ENCODE measurements around the gene PHYKPL. TPM values are rescaled to one million over a fixed set of nuclear protein-coding genes. Genes with fewer than 3 reads are reported as not detected.

PHYKPL gene
- 95.4 TPM for total RNA-seq

DNA sequence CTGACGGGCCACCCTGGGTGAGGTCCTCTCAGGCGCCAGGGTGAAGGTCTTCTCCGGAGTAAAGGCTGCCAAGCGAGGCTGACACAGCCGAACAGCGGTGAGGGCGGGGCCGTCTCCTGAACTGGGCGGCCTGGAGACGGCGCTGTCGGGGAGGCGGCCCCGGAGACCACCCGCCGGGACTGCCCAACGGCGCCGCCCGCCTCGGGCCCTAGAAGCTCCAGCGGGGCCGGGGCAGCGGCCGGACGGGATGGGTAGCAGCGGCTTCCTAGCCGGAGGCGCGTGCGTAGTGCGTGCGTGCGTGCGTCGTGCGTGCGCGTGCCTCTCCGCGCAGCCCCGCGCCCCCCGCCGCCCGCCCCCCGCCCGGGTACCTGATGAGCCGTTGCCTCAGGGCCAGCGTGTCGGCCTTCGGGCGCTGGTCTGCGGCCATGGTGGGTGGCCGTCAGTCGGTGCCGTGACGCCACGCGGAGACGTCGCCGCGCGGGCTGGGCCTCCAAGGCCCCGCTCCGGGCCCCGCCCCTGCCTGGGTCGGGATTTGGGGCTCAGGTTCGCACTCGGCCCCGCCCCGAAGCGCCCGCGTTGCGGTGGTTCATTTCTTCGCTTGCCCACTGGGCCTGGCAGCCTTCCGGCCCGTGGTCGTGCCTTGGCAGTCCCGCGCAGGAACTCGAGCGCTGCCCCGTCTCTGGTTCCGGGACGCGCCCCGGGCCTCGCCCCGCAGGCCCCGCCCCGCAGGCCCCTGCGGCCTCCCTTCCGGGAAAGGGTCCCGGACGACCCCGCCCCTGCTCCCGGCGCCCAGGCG lies at the start of gene PHYKPL:
TSS of gene PHYKPL (minus strand) at position 679 of the 796 bp plus-strand sequence. CDS start at position 427, 252 bp downstream.
- peak; percentile 47 for DNase-seq (ENCODE audit: low spot score)

DNA sequence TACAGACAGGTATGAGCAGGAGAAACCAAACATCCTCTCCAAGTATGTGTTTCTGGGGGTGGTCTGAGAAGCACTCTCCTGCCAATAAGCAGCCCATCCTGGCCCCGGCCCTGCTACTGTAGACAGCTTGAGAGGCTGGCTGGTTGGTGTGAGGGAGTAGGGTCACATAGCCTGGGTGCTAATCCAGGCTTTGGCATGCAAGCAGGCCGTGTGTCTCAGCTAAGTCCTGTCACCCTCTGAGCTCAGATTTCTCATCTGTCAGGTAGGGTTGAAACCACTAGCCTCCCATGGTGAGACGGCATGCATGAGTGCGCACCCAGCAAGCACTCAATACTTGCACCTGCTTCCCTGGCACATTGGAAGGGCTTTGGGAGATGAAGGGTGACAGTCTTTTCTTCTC lies 49.8 kb upstream of the PHYKPL start:
- DNase-seq (ENCODE audit: low spot score): no peak

DNA sequence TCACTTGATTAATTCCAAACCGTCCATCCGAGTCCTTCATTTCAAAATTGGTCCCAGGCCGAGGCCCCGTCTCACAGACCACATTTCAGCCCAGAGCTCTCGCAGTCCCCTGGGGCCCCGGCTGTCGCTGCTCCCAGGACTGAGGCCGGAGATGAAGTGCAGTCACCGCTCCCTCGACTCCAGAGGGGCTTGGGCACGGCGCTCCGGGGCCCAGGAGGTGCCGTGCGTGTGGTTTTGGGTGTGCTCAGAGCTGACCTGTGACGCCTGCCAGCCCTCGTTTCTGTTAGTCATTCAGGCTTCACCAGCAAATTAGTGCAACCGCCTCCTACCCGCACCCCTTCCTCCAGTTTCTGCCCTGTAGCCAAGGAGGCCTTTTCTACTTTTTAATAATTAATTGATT lies 48.7 kb upstream of the PHYKPL start:
- DNase-seq (ENCODE audit: low spot score): no peak

DNA sequence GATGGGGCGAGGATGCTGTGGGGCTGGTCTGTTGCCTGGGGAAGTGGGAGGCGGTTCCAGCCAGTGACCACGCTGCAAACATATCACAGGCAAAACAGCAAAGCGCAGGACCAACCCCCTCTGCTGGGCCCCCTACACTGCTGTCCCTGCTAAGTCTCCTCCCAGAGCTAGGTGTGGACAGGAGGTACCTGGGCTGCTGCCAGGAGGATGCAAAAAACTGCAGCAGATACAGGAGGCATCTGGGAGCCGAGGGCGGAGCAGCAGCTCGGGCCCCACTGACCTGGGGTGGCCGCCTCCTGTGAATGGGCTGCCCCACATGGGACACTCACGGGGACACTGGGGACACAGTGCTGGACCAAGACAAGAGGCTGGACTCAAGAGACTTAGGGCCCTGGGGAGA lies 48.0 kb upstream of the PHYKPL start:
- no peak for DNase-seq (ENCODE audit: low spot score)

DNA sequence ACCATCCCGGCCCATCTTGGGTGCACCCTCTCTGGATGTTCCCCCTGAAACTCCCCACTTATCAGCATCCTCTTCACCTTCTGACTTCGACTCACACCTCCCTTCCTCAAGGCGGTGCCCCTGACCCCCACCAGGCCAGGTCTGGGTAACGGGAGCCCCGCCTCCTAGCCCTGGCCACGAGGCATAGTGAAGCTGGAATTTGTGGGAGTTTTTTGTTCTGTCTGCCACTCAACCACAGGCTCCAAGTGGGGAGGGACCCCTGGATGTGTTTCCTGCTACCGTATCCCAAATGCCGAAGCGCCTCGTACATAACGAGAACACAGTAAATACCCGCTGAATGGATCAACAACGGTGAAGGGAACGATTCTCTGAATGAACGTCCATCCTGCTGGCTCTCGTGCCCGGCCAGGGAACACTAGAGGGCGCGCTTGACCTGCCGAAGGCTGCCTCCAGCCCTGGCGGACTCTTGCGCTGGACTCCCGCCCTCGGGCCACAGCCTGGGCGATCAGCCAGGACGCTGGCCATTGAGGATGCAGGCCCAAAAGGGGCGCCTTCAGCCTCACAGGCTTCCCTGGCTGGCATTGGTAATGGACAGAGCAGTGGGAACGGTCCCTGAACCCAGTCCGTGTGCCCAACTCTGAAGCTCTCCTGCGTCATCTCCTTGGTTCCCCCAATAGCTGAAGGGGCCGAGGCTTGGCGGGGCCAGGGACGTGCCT lies 47.3 kb upstream of the PHYKPL start:
- DNase-seq (ENCODE audit: low spot score): peak; percentile 89

DNA sequence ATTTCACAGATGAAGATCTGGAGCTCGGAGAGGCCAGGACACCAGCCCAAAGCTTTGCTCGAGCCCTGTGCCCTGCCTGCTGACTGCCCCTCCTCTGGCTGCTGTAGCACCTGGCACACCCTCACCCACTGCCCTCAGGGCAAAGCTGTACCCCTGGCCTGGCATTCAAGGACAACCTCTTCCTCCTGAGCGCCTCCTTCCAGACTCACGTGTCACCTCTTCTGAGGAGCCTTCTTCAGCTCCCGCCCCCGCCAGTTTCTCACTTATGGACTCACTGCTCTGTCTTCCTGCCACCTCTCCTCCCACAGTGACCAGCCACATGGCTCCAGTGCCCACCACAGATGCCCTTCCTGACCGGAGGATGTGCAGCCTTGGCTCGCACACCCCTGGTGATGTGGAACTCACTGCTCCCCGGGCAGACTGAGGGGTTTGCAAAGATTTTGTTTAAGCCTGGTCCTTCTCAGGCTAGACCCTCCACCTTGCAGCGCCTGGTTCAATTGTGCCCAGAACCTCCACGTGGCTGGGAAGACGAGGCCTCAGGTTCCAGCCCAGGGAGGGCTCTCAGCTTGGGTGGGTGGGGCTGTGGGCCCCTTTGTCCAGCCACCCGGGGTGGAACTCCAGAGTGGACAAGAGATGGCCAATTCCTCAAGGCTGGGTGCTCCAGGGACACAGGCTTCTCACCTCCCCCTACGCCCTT lies 46.6 kb upstream of the PHYKPL start:
- DNase-seq (ENCODE audit: low spot score): no peak

DNA sequence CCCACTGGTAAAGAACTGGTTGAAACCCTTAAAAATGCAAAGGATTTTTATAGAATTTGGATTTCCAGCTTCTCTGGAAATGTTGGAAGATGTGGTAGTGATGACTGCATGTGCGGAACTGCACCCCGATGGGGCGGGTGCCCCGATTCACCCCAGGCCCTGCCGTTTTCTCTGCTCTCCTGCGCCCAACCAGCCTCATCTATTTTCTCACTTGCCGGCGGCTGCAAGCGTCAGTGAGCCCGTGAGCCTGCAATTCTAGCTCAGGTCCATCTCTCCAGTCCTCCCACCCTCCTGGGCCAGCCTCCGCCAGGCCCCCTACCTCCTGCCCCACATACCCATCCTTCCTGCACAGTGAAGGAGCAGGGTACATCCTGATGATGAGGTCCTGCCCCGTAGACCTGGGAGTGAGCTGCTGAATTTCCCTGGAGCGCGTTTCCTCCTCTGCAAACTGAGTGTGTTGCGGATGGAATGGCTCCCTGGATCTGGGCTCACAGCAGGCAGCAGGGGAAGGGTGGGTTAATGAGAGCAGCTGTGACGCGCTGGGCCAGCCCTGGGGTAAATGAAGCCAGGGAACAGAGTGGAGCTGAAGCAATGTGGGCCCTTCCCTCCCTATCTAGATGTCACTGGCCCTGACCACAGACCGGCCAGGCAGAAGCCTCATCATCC lies 45.9 kb upstream of the PHYKPL start:
- no peak for DNase-seq (ENCODE audit: low spot score)

DNA sequence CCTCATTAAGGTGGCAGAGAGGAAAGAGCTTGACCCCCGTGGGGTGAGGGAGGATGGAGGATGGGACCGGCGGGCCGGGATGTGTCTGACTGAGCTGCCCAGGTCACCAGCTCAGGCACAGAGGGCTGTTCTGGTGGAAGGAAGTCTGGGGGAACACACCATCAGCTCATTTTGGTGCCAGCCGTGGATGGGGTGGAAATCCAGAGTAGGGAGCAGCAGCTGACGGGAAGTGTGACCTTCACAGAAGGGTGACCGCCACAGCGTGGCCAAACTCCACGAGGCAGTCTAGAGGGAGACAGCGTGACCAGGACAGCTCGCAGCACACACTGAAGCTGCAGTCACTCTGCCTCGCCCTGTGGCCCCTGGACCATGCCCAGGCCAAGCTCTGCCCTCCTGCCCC lies 45.3 kb upstream of the PHYKPL start:
- no peak for DNase-seq (ENCODE audit: low spot score)

DNA sequence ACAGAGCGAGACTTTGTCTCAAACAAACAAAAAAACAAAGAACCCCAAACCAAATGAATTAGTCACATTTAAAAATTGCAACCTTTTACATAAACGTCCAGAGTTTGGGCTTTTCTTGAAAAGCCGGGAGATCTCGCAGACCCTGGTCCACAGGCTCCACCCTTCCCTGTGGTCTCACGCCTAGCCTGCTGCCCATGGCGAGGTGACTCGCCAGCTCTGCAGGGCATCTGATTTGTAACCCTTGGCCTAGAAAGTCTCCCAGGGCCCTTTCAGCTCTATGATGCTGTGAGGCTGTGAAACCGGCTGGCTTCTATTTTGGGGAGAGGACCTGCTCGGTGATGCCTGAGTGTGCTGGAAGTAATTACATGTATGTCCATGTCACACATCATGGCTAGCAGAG lies 44.7 kb upstream of the PHYKPL start:
- no peak for DNase-seq (ENCODE audit: low spot score)

DNA sequence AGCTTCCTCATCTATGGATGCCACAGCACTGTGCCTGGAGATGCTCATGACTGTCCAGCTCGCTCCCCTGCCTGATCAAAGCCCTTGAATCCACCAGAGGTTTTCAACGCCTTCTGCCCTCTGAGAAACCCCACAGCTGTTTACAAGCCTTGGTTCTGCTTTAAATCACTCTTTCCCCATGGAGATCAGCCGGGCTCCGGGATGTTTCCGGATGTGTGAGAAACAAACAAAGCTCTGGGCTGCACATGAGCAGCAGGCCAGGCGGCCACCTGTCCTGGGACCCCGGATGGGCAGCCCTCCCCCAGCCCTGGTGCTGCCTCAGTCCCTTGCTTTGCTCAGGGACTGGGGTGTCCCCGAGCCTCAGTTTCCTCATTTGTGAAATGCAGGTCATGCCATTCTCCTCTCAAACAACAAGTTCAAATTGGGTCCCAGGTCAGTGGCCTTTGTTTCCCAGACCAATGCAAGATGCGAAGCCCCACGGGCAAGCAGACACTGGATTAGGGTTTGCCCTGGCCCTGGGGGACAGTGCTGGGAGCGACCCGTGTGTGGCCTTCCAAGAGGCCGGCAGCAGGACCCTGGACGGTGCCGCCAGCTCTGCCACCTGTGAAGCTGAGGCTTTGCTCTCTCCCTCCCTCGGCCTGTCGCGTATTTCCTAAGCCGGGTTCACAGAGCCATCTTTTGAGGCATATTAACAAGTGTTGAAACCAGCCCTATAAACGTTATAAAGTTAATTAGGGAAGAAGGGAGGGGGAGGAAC lies 42.4 kb upstream of the PHYKPL start:
- DNase-seq (ENCODE audit: low spot score): peak; percentile 20

DNA sequence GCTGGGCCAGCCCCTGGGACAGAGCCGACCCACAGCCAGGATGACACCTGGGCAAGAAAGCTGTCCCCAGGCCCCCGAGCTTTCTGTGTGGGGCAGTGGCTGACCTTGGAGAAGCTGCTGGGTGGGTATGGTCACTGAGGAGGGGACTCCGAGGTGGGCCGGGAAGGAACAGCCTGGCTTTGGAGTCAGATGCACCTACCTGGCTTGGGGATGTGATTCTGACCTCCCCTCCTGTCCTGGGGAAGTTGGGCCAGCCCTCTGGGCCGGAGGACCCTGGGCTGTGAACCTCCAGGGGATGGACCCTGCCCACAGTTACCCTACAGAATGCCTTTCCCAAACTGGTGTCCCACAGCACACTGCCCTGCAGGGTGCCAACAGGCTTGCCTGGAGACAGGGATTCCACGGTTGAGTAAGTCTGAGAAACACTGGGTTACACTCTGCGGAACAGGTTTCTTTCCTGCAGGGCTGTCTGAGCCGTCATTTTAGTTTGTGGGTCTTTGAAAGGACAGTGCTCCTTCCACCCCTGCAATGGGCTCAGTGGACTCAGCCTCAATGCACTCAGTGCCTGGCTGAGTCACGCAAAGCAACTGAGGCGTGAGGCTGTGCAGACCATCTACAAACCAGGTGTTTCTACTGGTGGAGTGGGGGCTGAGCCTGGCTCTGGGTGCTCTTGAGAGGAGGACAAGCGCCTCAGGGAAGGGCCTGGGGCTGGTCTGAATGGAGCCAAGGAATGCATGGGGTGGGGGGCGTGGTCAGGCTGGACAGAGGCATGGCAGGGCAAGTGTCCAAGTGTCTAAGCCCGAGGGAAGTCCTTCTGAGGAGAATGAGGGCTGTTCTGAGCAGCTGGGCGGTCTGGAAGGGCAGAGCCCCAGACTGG lies 41.3 kb upstream of the PHYKPL start:
- no peak for DNase-seq (ENCODE audit: low spot score)

DNA sequence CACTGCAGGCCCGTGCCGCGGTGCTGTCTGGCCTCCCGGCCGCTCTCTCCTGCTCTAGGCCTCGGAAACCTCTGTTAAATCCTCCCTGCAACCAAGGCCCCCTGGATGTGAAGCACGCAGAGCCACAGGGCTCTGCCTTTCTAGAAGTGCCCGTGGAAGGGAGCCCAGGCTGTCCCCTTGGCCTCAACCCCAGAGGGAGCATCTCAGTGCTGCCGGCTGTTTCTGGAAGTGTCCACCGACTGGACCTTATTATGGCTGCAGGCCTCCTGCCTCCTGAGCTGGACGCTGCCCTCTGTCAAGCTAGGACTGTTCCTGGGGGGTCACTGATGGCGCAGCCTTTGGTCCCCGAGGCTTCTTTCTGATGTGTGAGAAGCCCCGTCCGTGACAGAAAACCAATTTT lies 40.4 kb upstream of the PHYKPL start:
- no peak for DNase-seq (ENCODE audit: low spot score)

DNA sequence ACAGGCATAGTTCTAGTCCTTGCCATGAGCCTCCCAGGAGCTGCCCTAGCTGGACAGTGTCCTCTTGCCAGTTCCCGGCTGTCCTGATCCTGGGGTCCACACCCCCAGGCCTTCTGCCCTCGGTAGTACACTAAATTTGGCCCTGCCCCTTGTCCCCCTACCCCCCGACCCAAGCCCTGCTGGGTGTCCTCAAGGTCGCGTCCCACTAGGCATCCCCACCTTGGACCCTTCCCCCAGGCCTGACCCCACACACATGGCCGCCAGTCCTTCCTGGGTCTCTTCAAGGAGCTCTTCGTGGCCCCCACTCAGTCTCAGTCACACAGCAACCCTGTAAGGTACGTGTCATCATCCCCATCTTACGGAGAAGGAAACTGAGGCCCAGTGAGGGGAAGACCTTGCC lies 40.0 kb upstream of the PHYKPL start:
- no peak for DNase-seq (ENCODE audit: low spot score)

DNA sequence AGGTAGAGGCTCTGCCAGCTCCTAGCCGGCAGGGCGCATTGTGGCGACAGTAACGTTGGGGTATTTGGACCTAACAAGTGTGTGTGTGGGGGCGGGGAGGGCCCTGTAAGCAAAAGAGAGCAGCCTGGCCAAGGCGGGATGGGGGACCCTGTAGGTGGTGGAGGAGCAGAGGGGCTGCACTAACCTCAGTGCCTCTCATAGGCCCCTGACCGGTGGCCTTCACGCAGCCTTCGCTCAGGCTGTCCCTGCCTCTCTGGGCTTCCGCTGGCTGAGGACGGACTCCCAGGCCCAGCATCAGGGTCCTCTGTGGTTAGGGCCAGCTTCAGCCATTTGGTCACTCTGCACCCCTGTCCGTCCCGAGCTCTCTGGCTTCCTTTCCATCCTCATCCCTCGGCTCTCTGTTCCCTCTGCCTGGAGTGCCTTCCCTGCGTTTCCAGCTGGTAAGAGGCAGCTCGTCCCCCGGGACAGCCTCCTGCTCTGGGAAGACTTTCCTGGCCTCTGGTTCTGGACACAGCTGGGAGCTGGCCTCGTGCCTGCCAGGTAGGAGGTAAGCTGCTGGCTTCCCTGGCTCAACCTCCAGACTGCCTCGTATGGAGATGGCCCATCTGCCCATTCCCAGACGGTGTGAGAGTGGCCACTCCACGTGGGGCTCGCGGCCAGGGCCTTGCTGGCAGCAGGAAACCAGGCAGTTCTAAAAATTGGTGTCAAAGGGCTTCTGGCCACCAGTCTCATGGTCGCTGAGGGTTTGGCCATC lies 39.3 kb upstream of the PHYKPL start:
- DNase-seq (ENCODE audit: low spot score): no peak

DNA sequence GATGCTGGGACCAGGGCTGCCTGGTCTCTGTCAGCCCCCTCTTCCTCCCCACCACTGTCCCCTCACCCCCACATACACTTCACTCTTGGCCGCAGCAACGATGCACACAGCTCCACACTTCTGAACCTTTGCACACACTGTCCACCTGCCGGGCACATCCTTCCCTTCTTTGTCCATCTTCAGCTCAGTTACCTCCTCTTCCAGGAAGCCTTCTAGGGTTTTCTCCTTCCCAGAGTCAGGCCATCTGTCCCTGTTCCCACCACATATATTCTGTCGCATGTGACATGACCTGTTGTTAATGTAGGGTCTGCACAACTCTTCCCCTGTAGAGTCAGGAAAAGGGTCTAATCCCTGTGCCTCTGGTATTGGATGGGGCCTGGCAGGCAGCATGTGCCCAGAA lies 38.6 kb upstream of the PHYKPL start:
- DNase-seq (ENCODE audit: low spot score): no peak

DNA sequence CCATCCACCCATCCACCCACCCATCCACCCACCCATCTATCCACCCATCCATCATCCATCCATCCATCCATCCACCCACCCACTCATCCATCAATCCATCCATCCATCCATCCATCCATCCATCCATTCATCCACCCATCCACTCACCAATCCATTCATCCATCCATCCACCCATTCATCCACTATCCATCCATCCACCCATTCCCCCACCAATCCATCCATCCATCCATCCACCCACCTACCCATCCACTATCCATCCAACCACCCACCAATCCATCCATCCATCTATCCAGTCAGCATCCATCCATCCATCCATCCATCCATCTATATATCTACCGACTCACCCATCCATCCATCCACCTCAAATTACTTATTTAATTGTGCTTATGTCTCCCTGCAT lies 36.9 kb upstream of the PHYKPL start:
- DNase-seq (ENCODE audit: low spot score): no peak

DNA sequence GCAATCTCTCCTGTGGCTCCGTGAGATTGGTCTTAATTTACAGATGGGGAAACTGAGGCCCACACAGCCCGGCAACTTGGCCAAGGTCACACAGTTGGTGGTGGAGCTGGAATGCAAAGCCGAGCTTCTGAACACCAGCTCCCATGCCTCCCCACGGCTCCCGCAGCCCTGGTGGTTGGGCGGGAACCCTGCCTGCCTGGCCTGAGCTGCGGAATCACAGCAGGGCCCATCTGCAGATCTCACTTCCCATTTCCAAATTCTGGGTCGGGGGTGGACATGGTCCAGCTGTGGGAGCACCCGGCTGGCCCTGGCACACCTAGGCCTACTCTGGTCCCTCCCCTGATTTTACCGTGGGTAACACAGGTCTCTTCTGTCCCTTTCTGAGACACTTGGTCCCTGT lies 35.3 kb upstream of the PHYKPL start:
- no peak for DNase-seq (ENCODE audit: low spot score)

DNA sequence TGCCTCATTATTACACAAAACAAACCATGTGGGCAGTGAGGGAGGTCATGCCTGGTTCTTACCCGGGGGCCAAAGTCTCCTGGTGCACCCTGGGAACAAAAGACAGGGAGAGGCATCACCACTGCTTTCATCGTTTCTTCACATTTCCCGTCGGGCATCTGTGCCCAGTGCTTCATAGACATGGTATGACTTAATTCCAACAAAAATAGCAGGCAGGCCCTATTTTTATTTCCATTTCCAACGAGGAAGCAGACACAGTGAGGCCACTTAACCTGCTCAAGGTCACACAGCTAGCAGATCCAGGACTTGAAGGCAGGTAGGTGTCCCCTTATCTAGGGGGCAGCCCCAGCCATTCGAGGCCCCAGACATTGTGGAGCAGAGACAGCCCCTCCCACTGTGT lies 34.6 kb upstream of the PHYKPL start:
- no peak for DNase-seq (ENCODE audit: low spot score)

DNA sequence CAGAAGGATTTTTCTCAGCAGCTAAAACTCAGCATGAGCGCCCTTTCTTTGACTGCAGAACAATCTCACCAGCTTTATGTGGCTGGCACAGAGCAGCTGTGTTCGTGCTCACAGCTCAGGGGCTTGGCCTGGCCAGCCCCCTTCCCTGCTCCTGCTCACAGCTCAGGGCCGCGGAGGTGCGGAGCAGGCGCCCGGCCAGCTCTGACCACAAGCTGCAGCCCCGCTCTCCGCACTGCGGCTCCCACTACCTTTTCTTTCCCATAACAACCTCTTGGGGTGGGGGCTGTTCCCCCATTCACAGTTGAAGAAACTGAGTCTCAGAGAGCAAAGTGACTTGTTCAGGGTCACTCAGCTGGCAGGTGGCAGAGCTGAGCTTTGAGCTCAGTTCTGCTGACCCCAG lies 34.0 kb upstream of the PHYKPL start:
- no peak for DNase-seq (ENCODE audit: low spot score)

DNA sequence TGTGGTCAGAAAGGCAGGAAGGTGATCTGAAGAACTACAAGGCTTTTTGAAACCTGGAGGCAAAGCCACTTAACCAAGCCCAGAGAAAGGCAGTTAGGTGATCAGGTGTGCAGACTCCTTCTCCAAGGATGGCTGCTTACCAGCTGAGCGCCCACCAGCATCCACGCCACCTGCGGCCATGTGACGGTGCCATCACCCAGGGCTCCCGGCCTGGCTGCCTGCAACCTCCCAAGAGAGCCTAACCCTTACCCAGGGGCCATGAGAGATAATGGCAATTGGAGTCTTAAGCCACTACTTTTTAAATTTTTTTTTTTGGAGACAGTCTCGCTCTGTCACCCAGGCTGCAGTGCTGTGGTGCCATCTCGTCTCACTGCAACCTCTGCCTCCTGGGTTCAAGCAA lies 33.1 kb upstream of the PHYKPL start:
- DNase-seq (ENCODE audit: low spot score): no peak

Data from mucosa of gallbladder (tissue), 1 donor.